ENCODE data around the gene PLA2G7.
"Not testable (repeated sequence)": the region's sequence is repeated elsewhere in the genome, so short reads cannot be mapped to it uniquely, and the experiment has no call there.

Gene PLA2G7

GRCh38 chr6:46748940-46749503, 13.8 kb upstream of the PLA2G7 start:
- DNase-seq (ENCODE audit: low read depth) = no peak

- no peak for DNase-seq (ENCODE audit: low read depth)
These were observed 11.5 kb upstream of the PLA2G7 start, which contains the start of gene ANKRD66 for GRCh38 chr6:46746696-46747095. Gene ANKRD66, plus strand, starts transcription at chr6:46746933. Its CDS starts 5,016 bp downstream, at chr6:46751949.

DNA sequence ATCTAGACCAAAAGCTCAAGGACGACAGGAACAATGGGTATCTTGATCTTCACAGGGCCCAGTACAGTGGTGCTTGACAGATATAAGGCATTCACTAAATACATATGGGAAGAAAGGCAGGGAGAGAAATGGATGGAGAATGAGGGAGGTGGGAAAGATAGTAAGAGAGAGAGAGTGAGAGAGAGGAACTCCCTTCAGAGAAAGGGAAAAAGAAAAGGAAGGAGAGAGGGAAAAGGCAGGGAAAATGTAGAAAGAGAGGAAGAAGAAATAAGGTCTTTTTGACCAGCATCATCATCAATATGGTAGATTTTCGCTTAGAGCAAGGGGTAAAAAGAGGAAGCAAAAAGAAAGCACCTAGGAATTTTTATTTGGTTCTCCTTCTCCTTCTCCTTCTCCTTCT, 10.8 kb upstream of the PLA2G7 start:
- no peak for DNase-seq (ENCODE audit: low read depth)

- DNase-seq (ENCODE audit: low read depth) = not testable (repeated sequence)
These were observed 9.1 kb upstream of the PLA2G7 start for GRCh38 chr6:46744159-46744725.

- no peak for DNase-seq (ENCODE audit: low read depth)
These were observed 8.4 kb upstream of the PLA2G7 start for GRCh38 chr6:46743425-46744158.

DNA sequence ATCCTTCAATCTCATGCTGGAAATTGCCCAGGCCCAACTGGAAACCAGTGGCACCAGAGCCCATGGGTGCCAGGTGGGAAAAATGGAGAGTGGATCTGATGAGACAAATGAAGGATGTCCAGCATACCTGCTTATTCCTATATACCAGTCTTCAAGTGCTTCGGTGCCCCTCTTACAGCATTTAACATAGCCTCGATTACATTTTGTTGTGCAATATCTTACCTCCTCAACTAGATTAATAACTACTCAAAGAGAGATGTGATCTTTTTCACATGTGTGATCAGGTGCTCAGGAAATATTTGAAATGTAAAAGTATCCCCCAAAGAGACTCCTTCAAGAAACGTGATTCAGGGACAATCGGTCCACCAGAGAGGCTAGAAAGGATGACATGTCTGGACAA, 6.7 kb upstream of the PLA2G7 start:
- DNase-seq (ENCODE audit: low read depth) = no peak

DNA sequence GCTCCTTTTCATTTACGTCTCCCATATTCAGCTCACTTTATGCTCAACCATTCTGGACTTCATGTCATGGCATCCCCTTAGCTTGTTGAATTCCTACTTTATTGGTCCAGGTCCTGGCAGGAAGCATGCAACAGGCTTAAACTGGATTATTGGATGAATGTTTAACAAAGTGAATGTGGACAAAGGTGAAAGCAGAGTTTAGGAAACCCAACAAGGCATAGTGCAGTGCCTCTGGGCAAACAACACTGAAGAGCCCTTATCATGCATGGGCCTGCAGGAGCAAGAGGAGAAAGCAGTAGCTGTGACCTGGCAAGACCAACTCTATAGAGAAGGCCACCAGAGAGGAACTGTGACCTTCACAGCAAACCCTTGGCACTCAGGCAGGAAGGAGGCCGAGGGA, 6.3 kb upstream of the PLA2G7 start:
- no peak for DNase-seq (ENCODE audit: low read depth)

GRCh38 chr6:46736906-46737305, 1.7 kb upstream of the PLA2G7 start:
- no peak for DNase-seq (ENCODE audit: low read depth)

DNA sequence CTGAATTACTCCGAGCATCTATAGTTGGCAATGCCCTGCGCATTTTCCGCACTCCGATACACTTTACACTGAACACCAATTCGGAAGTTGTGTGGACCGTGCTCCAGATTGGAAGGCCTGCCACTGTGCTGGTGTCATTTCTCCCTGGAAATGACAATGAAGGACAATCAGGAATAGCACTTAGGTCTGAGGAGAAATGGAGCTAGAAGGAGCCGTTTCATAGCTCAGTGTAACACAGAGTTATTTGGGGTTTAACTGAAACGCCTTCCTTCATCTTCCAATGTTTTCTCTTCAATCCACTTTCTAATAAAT, 501 bp upstream of the PLA2G7 start:
- DNase-seq (ENCODE audit: low read depth) = no peak

- DNase-seq (ENCODE audit: low read depth) = no peak
These were observed 1.8 kb downstream of the PLA2G7 start for GRCh38 chr6:46733341-46733801.

DNA sequence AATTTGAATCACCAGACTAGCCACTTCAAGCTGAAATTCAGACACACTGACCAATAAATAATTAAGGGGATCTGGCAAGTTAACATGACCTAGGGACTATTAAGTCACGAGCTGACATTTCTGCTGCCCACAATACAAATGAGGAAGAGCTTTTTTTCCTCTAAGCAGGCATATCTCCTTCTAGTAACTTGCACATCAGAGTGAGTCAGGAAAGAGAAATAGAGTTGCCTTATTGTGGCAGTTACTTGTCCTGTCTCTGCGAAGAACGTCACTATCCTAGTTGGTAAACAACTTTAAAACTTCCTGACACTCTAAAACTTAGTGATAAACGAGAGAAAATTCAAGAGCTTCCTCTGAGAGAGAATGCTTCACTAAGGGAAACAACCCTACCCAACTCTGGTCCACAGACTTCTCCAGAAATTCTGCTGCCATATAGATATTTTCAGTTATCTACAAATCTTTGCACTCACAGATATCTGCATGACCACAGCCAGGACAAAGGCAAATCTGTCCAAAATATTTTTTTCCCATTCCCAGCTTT, 4.2 kb downstream of the PLA2G7 start:
- no peak for DNase-seq (ENCODE audit: low read depth)

DNA sequence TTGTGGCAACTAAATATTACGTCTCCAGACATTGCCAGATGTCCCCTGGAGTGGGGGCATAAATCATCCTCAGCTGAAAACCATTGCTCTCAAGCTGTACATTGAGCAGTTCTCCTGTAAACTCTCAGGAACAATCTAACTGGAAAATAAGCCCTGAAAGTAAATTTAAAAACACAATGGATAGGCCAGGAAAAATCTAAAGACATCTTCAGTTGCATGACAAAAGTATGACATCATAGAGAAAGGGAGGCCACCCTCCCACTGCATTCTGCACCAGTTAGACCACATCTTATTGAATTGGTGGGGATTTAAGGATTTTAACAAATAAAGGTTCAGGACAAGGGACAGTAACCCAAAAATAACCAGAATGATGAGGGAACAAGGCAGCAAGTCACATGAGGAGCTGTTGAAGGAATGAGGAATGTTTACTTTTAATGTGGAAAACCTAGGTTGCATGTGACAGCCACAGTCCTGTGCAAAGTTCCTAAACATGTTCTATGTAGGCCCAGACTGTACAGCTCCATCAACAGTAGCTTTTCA, 5.3 kb downstream of the PLA2G7 start:
- no peak for DNase-seq (ENCODE audit: low read depth)

DNA sequence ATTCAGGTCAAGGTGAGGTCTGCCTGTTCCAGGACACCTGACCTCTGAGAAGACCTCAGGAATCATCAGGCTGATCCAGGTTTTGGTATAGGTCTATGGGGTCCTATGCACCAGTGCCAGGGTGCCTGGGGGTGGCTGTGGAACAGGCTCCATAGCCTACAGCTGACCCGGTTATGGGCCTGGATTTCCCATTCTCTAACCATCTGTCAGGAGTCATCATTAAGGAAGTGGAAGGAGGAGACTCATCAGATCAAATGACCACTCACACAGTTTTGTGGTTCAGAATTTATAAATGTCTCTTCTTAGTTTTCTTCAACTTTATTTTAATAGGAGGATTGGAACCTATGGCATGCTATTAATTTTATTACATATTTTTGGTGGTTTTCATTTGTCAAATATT, 14.8 kb downstream of the PLA2G7 start:
- DNase-seq (ENCODE audit: low read depth) = no peak

DNA sequence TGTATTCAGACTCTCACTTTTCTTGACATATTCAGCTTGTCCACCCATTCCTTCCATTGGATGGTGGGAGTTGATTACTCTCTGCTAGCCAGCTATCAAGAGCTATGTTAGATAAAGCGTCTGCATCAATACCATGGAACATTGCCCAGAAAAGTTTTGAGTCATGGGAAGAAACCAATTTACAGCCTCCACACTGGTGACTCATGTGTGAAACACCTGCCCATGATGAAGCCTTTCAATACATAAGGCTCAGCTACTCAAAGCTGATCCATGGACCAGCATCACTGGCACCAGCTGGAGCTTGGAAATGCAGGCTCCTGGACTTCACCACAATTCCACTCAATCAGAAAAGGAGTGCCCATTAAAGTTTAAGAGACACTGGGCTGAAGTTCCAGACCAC, 16.1 kb downstream of the PLA2G7 start:
- no peak for DNase-seq (ENCODE audit: low read depth)

DNA sequence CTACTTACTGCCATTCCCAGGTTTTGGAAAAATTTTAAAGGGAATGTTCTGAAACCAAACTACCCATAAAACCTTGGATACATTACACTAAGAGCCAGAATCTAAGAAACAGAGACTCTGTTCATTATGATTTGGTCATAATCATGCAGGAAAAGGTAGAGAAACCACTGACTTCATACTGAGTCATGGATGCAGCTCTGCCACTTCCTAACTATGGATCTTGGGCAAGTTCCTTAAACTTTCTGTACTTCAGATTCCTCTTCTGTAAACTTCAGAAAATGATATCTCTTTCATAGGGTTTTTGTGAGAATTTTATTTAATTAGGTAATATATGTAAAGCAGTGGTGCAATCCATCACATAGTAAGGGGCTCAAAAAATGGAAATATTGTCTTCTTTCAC, 20.0 kb downstream of the PLA2G7 start:
- no peak for DNase-seq (ENCODE audit: low read depth)

DNA sequence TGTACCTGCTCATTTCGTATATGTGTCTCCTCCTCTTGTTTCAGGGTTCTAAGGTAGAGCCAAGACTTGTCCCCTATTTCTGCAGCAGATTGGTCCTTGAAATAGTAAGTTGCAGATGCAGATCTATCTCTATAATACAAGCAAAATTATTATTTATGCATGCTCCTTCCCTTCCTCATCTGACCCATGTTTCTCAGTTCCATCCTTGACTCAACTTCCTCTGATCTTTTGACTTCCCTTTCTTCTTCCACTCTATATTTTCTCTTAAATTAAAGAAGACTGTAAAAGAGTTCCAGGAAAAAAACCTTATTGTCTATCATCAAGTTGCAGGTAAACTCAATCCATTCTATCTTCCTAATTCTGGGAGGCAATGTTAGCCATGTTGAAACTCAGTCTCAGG, 23.7 kb downstream of the PLA2G7 start:
- no peak for DNase-seq (ENCODE audit: low read depth)

DNA sequence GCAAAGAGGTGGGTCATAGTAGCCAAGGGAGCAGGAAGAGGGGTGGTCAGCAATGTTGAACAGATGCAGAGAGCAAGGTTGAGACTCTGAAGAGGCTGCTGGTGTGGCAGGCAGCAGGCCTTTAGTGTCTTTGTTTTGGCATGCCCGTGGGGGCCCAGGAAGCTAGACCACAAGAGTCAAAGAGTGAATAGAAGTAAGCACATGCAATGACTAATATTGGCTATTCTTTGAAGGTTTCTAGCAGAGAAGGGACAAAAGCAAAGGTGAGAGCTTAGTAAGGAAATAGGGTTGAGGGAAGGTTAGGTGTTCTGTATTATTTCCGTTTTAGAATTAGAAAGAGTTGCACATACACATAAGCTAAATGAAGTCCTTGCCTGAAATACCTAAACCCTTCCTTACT, 28.7 kb downstream of the PLA2G7 start:
- DNase-seq (ENCODE audit: low read depth) = no peak

DNA sequence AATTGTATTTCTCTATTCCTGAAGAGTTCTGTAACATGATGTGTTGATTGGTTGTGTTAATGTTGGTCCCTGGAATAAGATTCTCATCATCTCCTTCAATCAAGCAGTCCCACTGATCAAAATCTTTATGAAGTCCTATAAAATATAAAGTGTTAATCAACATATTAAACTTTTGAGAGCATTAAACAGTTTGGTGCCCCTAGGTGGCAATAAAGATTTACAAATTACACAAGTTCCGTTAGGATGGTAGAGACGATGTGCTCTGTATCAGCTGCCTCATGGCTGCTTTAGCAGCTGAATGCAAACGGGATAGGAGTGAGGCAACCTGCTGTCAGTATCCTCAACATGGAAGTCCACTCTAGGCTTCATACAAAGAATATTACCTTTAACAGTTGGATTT, 30.6 kb downstream of the PLA2G7 start:
- DNase-seq (ENCODE audit: low read depth) = no peak

DNA sequence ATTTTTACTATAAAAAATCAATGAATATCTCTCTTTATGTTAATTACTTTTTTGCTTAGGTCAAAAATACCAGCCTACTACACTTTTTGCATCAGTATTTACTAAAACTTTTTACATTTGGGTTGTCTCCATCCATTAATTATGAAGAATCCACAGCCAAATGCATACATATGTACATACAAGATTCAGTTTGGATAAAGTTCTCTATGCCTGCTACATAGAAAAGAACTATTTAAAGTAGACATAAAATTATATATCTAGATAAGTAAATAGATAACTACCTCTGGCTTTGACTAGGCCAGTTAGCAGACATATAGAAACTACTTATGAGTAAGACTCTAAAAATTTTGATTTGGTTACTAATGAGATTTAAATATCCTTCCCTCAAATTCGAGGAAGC, 35.2 kb downstream of the PLA2G7 start:
- no peak for DNase-seq (ENCODE audit: low read depth)

DNA sequence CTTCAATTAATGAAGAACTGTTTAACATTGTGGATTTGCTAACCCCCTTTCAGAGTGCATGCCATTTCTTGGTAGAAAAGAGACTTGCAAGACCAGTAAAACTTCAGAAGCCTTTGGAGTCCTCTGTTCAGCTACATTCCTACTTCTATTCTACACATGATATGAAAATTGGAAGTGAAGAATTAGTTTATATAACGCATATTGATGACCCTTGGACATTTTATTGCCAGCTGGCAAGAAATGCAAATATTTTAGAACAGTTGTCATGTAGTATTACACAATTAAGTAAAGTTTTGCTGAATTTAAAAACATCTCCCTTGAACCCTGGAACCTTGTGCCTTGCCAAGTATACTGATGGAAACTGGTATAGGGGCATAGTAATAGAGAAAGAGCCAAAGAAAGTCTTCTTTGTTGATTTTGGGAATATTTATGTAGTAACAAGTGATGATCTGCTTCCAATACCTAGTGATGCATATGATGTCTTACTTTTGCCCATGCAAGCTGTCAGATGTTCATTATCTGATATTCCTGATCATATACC, 44.2 kb downstream of the PLA2G7 start:
- no peak for DNase-seq (ENCODE audit: low read depth)

DNA sequence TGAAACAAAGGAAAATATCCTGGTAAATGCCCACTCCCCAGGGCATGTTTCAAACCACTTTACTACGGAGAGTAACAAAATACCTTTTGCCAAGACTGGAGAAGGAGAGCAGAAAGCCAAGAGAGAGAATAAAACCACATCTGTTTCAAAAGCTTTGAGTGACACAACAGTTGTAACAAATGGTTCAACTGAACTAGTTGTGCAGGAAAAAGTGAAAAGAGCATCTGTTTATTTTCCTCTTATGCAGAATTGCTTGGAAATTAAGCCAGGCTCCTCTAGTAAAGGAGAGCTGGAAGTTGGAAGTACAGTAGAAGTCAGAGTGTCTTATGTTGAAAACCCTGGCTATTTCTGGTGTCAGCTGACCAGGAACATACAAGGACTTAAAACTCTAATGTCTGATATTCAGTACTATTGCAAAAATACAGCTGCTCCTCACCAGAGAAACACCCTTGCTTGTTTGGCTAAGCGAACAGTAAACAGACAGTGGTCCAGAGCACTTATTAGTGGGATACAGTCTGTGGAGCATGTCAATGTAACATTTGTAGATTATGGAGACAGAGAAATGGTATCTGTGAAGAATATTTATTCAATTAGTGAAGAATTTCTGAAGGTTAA, 44.9 kb downstream of the PLA2G7 start:
- DNase-seq (ENCODE audit: low read depth) = no peak

DNA sequence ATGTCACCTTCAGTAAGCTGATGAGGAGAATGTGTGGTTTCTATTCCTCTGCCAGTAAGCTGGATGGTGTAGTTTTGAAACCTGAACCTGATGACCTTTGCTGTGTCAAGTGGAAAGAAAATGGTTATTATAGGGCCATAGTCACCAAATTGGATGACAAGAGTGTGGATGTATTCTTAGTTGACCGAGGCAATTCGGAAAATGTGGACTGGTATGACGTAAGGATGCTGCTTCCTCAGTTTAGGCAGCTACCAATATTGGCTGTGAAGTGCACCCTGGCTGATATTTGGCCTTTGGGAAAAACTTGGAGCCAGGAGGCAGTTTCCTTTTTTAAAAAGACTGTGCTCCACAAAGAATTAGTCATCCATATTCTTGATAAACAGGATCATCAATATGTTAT, 45.5 kb downstream of the PLA2G7 start:
- no peak for DNase-seq (ENCODE audit: low read depth)

DNA sequence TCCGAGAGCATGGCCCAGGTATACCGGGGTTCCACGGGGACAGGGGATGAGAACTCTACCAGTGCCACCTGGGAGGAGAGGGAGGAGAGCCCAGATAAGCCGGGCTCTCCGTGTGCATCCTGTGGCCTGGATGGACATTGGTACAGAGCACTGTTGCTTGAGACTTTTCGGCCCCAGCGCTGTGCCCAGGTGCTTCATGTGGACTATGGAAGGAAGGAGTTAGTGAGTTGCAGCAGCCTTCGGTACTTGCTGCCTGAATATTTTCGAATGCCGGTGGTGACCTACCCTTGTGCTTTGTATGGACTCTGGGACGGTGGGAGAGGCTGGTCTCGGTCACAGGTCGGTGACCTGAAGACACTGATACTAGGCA, 46.2 kb downstream of the PLA2G7 start:
- DNase-seq (ENCODE audit: low read depth) = no peak
